HG03378 (cell line): ENCODE data around the gene NUS1.
"Not testable (repeated sequence)": the region's sequence is repeated elsewhere in the genome, so short reads cannot be mapped to it uniquely, and the experiment has no call there.

Source experiments
- ATAC-seq: cut with Tn5 transposase; IDR thresholded peaks from one replicate; pipeline ENCODE4 v1.9.1; 2021; ENCODE audit warnings: mild to moderate bottlenecking, moderate library complexity; ENCODE audit not compliant: unreplicated experiment

Gene NUS1

GRCh38 chr6:117674991-117675657 is at the start of gene NUS1:
Gene NUS1 (plus strand): TSS chr6:117675469. CDS start chr6:117675671, 202 bp downstream.
- peak; percentile 98 for ATAC-seq

- ATAC-seq: no peak
These were observed 47.7 kb upstream of the NUS1 start for GRCh38 chr6:117627533-117627932.

GRCh38 chr6:117629119-117629660 is 46.1 kb upstream of the NUS1 start:
- no peak for ATAC-seq

GRCh38 chr6:117637770-117638169 is 37.5 kb upstream of the NUS1 start:
- ATAC-seq: no peak

GRCh38 chr6:117642976-117643375 is 32.3 kb upstream of the NUS1 start:
- no peak for ATAC-seq

- not testable (repeated sequence) for ATAC-seq
These were observed 23.3 kb upstream of the NUS1 start for GRCh38 chr6:117651984-117652383.

- ATAC-seq: no peak
These were observed 21.3 kb upstream of the NUS1 start for GRCh38 chr6:117653949-117654348.

- no peak for ATAC-seq
These were observed 19.9 kb upstream of the NUS1 start for GRCh38 chr6:117655380-117655779.

- no peak for ATAC-seq
These were observed 8.4 kb upstream of the NUS1 start for GRCh38 chr6:117666881-117667280.

- no peak for ATAC-seq
These were observed 6.5 kb upstream of the NUS1 start for GRCh38 chr6:117668736-117669135.

GRCh38 chr6:117674503-117674902 is 766 bp upstream of the NUS1 start:
- no peak for ATAC-seq

GRCh38 chr6:117675658-117676301 is 511 bp downstream of the NUS1 start:
- ATAC-seq: peak; percentile 5

- no peak for ATAC-seq
These were observed 1.4 kb downstream of the NUS1 start for GRCh38 chr6:117676577-117677218.

GRCh38 chr6:117677553-117678141 is 2.4 kb downstream of the NUS1 start:
- ATAC-seq: no peak

GRCh38 chr6:117681162-117681741 is 6.0 kb downstream of the NUS1 start:
- no peak for ATAC-seq

- no peak for ATAC-seq
These were observed 9.5 kb downstream of the NUS1 start for GRCh38 chr6:117684749-117685148.

GRCh38 chr6:117685359-117685758 is 10.1 kb downstream of the NUS1 start:
- ATAC-seq: no peak

- no peak for ATAC-seq
These were observed 11.9 kb downstream of the NUS1 start for GRCh38 chr6:117687021-117687648.

GRCh38 chr6:117689584-117689983 is 14.3 kb downstream of the NUS1 start:
- not testable (repeated sequence) for ATAC-seq

- no peak for ATAC-seq
These were observed 31.2 kb downstream of the NUS1 start for GRCh38 chr6:117706504-117706903.
